ENCODE measurements around the gene VMO1. TPM values are rescaled to one million over a fixed set of nuclear protein-coding genes. Genes with fewer than 3 reads are reported as not detected.

VMO1 gene
- total RNA-seq, 3 donors from 2014 or later = 0.67 to 2.3 (median 2.1) TPM

DNA sequence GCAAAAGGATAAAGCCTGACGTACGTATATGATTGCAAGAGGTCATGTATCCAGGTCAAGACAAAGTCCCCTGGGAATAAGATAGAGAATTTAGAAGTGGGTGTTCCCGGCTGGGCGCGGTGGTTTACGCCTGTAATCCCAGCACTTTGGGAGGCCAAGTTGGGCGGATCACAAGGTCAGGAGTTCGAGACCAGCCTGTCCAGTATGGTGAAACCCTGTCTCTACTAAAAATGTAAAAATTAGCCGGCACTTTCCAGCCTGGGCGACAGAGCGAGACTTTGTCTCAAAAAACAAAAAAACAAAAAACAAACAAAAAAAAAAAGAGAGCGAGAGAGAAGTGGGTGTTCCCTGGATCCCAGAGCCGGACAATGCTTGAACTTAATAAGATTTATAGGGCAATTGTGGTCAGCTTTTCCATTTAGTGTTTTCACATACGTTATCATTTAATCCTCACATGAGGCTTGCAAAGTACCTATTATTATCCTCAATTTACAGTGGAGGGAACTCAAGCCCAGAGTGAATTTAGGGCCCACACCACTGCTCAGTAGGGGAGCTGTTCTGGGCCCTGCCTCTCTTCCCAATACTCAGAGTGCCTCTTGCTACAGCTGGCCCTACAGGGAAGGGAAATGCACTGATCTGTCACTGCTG lies 2.1 kb upstream of the VMO1 start:
- DNase-seq = peak in 1 of 3 donors; percentile 44

DNA sequence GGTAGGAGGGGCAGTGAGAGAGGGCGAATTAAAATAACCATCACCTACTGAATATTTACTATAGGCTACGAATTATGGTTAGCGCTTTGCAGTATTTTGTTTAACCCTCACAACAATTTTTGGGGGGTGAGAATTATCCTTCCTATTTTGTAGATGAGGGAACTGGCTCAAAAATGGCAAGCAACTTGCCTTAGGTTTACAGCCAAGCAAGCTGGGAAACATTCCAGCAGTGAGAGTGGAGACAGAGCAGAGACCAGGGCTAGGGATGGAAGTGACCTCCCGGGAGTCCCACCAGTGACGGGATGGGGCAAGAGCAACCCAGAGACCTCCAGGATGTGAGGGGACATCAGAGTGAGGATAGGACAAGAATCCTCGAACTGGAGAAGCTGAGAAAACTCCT lies 352 bp upstream of the VMO1 start:
- DNase-seq (no peak), ATAC-seq (no peak)
- no peaks in the 10 kb centered on the region for H3K36me3 ChIP-seq (ENCODE audit: low read depth)
- no peak overlapping the region for H3K4me3 ChIP-seq
- peaks cover 36% of the 10 kb centered on the region for H3K4me1 ChIP-seq (ENCODE audit: low read depth)
- no peak for TF ChIP-seq CTCF (IDR thresholded peaks at IDR 0.05)
- intact Hi-C loops (cut with DNase I, micrococcal nuclease) = loop anchor here (5.0 to 10.0 kb wide), 3 partner anchors 62 to 101 kb away; no protein-coding TSS in a partner anchor
- H3K9me3 ChIP-seq = no peaks in the 10 kb centered on the region

More for the DNA sequence above, 2.1 kb upstream of the VMO1 start:
- ATAC-seq = no peak
- H3K9me3 ChIP-seq = no peaks in the 10 kb centered on the region
- H3K36me3 ChIP-seq (ENCODE audit: low read depth) = no peaks in the 10 kb centered on the region
- no peak for TF ChIP-seq CTCF (IDR thresholded peaks at IDR 0.05)
- H3K4me3 ChIP-seq = no peak overlapping the region
- peaks cover 36% of the 10 kb centered on the region for H3K4me1 ChIP-seq (ENCODE audit: low read depth)
- intact Hi-C loops (cut with DNase I, micrococcal nuclease) = loop anchor here (5.0 to 10.0 kb wide), 3 partner anchors 63 to 99 kb away; no protein-coding TSS in a partner anchor

GRCh38 chr17:4785311-4786105 lies 656 bp downstream of the VMO1 start:
- TF ChIP-seq CTCF (IDR thresholded peaks at IDR 0.05) = no peak
- ATAC-seq (no peak), DNase-seq (peak in 1 of 3 donors; percentile 50)
- H3K36me3 ChIP-seq (ENCODE audit: low read depth) = no peaks in the 10 kb centered on the region
- H3K4me1 ChIP-seq (ENCODE audit: low read depth) = peaks cover 36% of the 10 kb centered on the region
- no peaks in the 10 kb centered on the region for H3K9me3 ChIP-seq
- intact Hi-C loops (cut with DNase I, micrococcal nuclease) = loop anchor here (5.0 to 10.0 kb wide), 3 partner anchors 61 to 102 kb away; no protein-coding TSS in a partner anchor
- no peak overlapping the region for H3K4me3 ChIP-seq

DNA sequence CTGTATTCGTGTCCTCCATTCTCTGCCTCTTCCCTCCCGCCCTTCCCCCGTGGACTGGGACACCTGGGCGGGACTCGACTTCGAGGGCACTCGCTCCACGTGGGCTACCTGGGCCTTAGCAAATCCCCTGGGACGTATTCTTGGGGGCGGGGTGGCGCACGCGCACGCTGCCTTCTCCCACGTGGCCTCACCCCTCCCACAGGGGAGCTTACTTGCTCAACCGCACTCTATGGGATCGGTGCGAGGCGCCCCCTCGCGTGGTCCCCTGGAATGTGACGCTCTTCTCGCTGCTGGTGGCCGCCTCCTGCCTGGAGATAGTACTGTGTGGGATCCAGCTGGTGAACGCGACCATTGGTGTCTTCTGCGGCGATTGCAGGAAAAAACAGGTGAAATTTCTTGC lies 3.5 kb downstream of the VMO1 start:
- intact Hi-C loops (cut with DNase I, micrococcal nuclease) = loop anchor here (10.0 kb wide), 2 partner anchors 58 to 102 kb away; no protein-coding TSS in a partner anchor
- Histone ChIP-seq H3K9me3 (no peaks in the 10 kb centered on the region), H3K4me3 (no peak overlapping the region), H3K4me1 (ENCODE audit: low read depth) (peaks cover 23% of the 10 kb centered on the region), H3K36me3 (ENCODE audit: low read depth) (no peaks in the 10 kb centered on the region)
- DNase-seq (no peak), ATAC-seq (no peak)
- TF ChIP-seq CTCF (IDR thresholded peaks at IDR 0.05) = no peak

DNA sequence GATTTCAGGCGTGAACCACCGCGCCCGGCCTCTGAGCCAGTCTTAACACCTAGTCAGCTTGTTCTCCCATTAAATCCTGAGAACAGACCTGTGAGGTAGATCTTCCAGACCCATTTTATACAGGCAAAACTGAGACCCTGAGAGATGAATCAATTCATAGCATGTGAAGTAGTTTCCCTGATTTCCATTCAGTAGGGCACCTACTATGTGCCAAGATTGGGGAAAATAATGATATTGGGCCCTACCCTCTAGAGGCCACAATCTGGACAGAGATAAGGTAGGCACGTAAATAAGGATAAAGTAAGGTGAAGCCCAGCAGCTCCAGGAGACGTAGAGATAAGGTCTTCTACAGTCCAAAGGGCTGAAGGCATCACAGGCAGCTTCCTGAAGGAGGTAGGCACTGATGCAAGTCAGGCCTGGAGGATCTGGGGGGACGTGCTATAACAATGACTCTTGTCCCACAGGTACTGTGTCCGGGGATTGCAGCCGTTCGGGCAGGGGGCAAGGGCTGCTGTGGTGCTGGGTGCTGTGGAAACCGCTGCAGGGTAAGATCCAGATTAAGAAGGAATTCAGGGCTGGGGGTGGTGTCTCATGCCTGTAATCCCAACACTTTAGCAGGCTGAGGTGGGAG lies 5.7 kb downstream of the VMO1 start:
- no peak for TF ChIP-seq CTCF (IDR thresholded peaks at IDR 0.05)
- ATAC-seq = no peak
- Histone ChIP-seq H3K9me3 (no peaks in the 10 kb centered on the region), H3K4me1 (ENCODE audit: low read depth) (peaks cover 3% of the 10 kb centered on the region), H3K4me3 (no peak overlapping the region), H3K36me3 (ENCODE audit: low read depth) (no peaks in the 10 kb centered on the region)
- peak in 1 of 3 donors; percentile 31 for DNase-seq
- intact Hi-C loops (cut with DNase I, micrococcal nuclease) = loop anchor here (10.0 kb wide), 2 partner anchors 56 to 104 kb away; no protein-coding TSS in a partner anchor
